Activated CD8-positive, alpha-beta memory T cell treated with anti-CD3 and anti-CD28 coated beads for 1 hour (primary cell): ENCODE measurements around the gene LDHB.
"Not testable (repeated sequence)": the region's sequence is repeated elsewhere in the genome, so short reads cannot be mapped to it uniquely, and the experiment has no call there.

ENCODE experiments used
- DNase-seq, 2 donors: peaks; one replicate each; pipeline ENCODE4 v3.0.0-alpha.2; 2020; ENCODE audit warnings: low read depth in 1 of 2; ENCODE audit errors: extremely low read depth in 1 of 2

Gene LDHB

DNA sequence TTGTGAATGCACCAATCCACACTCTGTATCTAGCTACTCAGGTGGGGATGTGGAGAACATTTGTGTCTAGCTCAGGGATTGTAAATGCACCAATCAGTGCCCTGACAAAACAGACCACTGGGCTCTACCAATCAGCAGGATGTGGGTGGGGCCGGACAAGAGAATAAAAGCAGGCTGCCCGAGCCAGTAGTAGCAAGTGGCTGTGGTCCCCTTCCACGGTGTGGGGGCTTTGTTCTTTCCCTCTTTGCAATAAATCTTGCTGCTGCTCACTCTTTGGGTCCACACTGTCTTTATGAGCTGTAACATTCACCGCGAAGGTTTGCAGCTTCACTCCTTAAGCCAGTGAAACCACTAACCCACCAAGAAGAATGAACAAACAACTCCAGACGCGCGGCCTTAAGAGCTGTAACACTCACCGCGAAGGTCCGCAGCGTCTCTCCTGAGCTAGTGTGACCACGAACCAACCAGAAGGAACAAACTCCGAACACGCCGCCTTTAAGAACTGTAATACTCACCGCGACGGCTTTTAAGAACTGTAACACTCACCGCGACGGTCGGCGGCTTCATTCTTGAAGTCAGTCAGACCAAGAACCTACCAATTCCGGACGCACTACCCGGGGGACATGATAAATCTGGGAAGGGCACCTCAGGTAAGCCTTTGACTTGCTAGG lies 4.6 kb upstream of the LDHB start:
- no peak for DNase-seq

- DNase-seq, result not testable (repeated sequence)
Measured at GRCh38 chr12:21661396-21662093, 3.9 kb upstream of the LDHB start.

- no peak for DNase-seq
Measured at GRCh38 chr12:21659383-21659782, 1.7 kb upstream of the LDHB start.

GRCh38 chr12:21656905-21657325 lies 727 bp downstream of the LDHB start:
- DNase-seq, result no peak

DNA sequence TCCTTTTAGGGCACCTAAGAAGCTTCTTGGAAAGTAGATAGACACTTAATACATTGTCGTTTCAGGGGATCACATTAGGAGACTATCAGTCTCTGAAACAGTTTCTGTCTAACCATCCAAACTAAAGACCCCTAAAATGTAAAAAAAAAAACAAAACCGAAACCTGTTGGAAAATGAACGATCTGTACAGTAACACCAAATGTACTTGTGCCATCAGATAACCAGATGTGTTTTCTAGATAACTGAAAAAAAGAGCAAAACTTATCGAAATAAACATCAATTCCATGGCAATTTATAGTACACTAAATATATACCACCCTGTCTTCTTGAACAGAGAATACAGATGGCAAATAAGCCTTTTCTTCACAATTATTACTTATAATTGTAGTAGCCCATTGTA lies 2.1 kb downstream of the LDHB start:
- DNase-seq, result no peak

- DNase-seq, result no peak
Measured at GRCh38 chr12:21651821-21652220, 5.8 kb downstream of the LDHB start.

DNA sequence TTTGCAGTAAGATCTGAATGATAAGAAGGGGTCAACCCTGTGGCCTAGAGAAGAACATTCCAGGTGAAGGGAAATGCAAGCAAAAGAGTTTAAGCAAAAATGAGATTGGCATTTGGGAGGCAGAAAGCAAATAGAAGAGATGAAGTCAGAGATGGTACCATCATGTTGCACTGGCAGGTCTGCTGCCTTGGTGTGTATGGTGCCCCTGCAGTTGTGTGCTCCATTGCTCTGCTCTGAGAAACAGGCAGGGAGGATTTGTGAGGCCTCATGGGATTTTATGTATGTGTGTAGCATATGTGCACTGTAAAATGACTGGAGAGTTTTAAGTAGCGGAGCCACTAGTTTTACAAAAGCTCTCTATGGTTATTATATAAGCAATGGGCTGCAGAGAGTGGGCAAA lies 6.6 kb downstream of the LDHB start:
- no peak for DNase-seq

DNA sequence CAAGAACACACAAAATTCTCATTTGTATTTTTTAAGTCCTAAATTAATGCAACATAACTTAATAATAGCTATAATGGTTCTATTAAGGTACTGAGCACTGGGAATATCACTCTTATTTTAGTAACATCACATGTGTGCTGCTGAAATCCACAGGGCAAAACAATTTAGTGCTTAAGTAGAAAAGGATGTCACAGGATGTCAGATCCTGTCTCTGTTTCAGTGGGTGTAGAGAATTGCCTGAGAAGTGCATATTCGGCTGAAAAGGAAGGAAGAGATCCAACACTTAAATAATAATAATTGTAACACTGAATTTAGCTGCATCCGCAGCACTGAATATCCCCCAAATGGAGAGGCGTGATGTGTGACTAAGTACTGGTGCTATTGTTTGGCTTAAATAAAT lies 8.6 kb downstream of the LDHB start:
- DNase-seq, result no peak

GRCh38 chr12:21648378-21648777 lies 9.3 kb downstream of the LDHB start:
- no peak for DNase-seq

- DNase-seq, result no peak
Measured at GRCh38 chr12:21647179-21647578, 10.5 kb downstream of the LDHB start.

- not testable (repeated sequence) for DNase-seq
Measured at GRCh38 chr12:21645041-21645500, 12.6 kb downstream of the LDHB start.

DNA sequence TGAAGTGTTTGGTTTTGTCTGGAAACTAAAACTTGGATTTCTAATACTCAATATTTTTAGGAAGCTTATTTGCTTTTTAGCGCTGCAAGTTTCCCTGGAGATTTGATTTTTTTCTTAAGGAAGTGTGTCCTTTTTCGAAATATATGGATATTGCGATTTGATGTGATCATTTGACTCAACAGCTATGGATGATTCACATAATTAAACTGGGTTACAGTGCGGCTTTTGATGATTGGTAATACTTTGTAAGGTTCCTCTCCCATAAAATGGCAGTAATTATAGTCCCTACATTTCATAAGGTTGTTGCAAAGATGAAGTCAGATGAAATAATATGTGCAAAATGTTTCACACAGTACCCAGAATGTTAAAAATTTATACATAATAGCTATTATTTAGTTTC lies 13.1 kb downstream of the LDHB start:
- no peak for DNase-seq

- DNase-seq, result no peak
Measured at GRCh38 chr12:21643758-21644157, 13.9 kb downstream of the LDHB start.

DNA sequence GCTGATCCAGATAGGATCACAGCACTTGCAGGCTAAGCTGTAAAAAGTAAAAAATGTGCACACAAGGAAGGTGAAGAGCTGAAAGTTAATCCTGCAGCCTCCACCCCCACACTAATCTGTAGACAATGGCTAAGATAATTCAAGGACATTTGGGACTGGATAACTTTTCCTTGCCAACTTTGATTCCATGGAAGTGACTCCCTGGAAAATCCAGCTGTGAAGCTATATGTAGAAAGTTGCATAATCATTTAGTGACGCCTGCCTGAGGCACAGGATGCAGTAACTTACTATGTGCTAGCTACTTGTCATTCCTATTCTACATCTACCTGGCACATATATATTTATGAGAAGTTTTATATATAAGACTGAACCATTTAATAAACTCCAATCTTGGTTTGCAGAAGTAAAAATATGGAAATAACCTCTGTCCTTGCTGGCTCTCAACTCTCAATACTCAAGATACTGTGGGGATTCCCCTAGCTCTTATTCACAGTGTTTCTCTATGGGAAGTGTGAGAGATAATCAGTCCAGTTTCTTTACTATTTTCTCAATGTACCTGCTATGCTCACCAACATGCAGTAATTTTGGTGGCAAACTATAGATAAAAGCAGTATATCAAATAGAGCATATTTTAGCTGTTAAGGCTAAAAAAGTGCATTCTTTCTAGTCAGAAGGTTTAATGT lies 14.8 kb downstream of the LDHB start:
- no peak for DNase-seq

GRCh38 chr12:21638054-21638891 lies 19.4 kb downstream of the LDHB start:
- no peak for DNase-seq

- no peak for DNase-seq
Measured at GRCh38 chr12:21634245-21634644, 23.4 kb downstream of the LDHB start.

DNA sequence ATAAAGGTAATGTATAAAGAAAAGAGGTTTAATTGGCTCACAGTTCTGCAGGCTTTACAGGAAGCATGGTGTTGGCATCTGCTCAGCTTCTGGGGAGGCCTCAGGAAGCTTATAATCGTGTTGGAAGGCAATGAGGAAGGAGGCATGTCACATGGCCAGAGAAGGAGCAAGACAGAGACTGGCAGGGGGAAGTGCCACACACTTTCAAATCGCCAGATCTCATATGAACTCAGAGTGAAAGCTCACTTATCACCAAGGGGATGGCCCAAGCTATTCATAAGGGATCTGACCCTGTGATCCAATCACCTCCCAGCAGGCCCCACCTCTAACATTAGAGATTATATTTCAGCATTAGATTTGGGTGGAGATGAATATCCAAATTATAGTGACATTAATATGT lies 26.3 kb downstream of the LDHB start:
- no peak for DNase-seq

DNA sequence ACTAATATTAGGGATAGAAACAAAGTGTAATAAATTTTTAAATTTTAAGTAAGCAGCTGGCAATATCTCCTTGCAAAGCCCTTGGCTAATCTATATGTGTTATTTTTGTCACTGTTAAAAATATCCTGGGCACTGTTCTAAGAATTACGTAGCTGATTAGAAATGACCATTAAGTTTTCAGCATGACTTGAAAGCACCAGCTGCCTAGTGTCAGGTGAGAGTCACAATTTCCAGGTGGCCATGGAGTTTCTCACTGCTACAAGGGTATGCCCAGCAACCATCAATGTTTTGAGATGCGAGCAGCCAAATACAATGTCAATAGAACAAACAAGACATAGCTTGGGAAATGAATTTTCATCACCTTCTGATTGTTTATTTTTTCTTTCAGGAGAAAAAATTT lies 29.7 kb downstream of the LDHB start:
- DNase-seq, result no peak

- DNase-seq, result no peak
Measured at GRCh38 chr12:21618566-21618965, 39.1 kb downstream of the LDHB start.

GRCh38 chr12:21617030-21617429 lies 40.6 kb downstream of the LDHB start:
- DNase-seq, result no peak

DNA sequence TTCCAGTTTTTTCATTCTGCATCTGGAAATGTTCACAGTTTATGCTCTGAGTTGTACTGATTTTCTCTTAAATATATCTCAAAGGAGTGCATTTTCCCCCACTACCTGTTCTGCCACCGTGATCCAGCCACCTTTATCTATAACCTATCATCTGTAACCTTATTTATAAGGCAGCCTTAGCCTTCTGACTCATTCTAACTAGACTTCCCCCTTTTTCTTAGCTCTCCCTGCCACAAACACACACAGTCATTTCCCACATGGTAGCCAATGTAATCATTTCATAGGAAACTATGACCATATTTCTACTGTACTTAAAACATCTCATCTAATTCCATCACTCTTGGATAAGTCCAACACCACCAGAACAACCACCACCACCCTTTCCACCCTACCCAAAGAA lies 42.2 kb downstream of the LDHB start:
- no peak for DNase-seq
